HEK293 (cell line): ENCODE results near the gene ASMT.
A peak's percentile ranks its signal among the peaks of the same experiment; 100 is the strongest.

Source experiments
- GLIS1 ChIP-seq: fragments of 450-650 bp; formaldehyde crosslinking; IDR thresholded peaks from 2 replicates; pipeline ENCODE4 v1.5.1; 2016; ENCODE audit warnings: missing biosample characterization, missing genetic modification characterization
- KLF9 ChIP-seq: fragments of 450-650 bp; formaldehyde crosslinking; IDR thresholded peaks from 2 replicates; pipeline ENCODE4 v1.5.1; 2016; ENCODE audit warnings: missing biosample characterization, missing genetic modification characterization, low read depth
- PRDM1 ChIP-seq: fragments of 450-650 bp; formaldehyde crosslinking; IDR thresholded peaks from 2 replicates; pipeline ENCODE4; 2016; ENCODE audit warnings: missing biosample characterization, missing genetic modification characterization
- SALL2 ChIP-seq: fragments of 450-650 bp; formaldehyde crosslinking; IDR thresholded peaks from 2 replicates; pipeline ENCODE4 v1.5.0; 2017; ENCODE audit warnings: missing biosample characterization, mild to moderate bottlenecking, missing genetic modification characterization, borderline replicate concordance
- SETDB1 ChIP-seq: IDR thresholded peaks from one replicate; pipeline ENCODE4 v1.6.1; 2017; ENCODE audit warnings: mild to moderate bottlenecking, low read length, moderate library complexity, mixed read lengths; ENCODE audit not compliant: insufficient read length
- TCF7L2 ChIP-seq: IDR thresholded peaks from 2 replicates; pipeline ENCODE4 v1.6.1; 2011; ENCODE audit warnings: low read depth, mild to moderate bottlenecking, inconsistent platforms, low read length, moderate library complexity, borderline replicate concordance
- ZBTB8A ChIP-seq: fragments of 450-650 bp; formaldehyde crosslinking; IDR thresholded peaks from 2 replicates; pipeline ENCODE4 v1.5.1; 2016; ENCODE audit warnings: missing biosample characterization, missing genetic modification characterization
- ZNF10 ChIP-seq: fragments of 450-650 bp; formaldehyde crosslinking; IDR thresholded peaks from 2 replicates; pipeline ENCODE4 v1.5.1; 2017; ENCODE audit warnings: missing biosample characterization, missing genetic modification characterization
- ZNF214 ChIP-seq: fragments of 450-650 bp; formaldehyde crosslinking; IDR thresholded peaks from 2 replicates; pipeline ENCODE4 v1.5.1; 2017; ENCODE audit warnings: missing biosample characterization, mild to moderate bottlenecking, missing genetic modification characterization, borderline replicate concordance
- ZNF221 ChIP-seq: fragments of 450-650 bp; formaldehyde crosslinking; IDR thresholded peaks from 2 replicates; pipeline ENCODE4 v1.5.1; 2017; ENCODE audit warnings: missing biosample characterization, missing genetic modification characterization, borderline replicate concordance
- ZNF266 ChIP-seq: fragments of 450-650 bp; formaldehyde crosslinking; IDR thresholded peaks from 2 replicates; pipeline ENCODE4 v1.5.1; 2016; ENCODE audit warnings: missing biosample characterization, missing genetic modification characterization, low read depth
- ZNF341 ChIP-seq: fragments of 450-650 bp; formaldehyde crosslinking; IDR thresholded peaks from 2 replicates; pipeline ENCODE4; 2016; ENCODE audit warnings: low read depth, missing biosample characterization, missing genetic modification characterization
- ZNF350 ChIP-seq: fragments of 450-650 bp; formaldehyde crosslinking; IDR thresholded peaks from 2 replicates; pipeline ENCODE4 v1.5.0; 2017; ENCODE audit warnings: missing biosample characterization, mild to moderate bottlenecking, missing genetic modification characterization
- ZNF366 ChIP-seq: fragments of 450-650 bp; formaldehyde crosslinking; conservative IDR thresholded peaks from 2 replicates; pipeline ENCODE4 v1.5.1; 2016; ENCODE audit warnings: missing biosample characterization, missing genetic modification characterization
- ZNF426 ChIP-seq: fragments of 450-650 bp; formaldehyde crosslinking; IDR thresholded peaks from 2 replicates; pipeline ENCODE4 v1.5.1; 2017; ENCODE audit warnings: missing biosample characterization, missing genetic modification characterization, mild to moderate bottlenecking, inconsistent platforms, moderate library complexity
- ZNF548 ChIP-seq: fragments of 450-650 bp; formaldehyde crosslinking; IDR thresholded peaks from 2 replicates; pipeline ENCODE4 v1.5.1; 2016; ENCODE audit warnings: missing biosample characterization, missing genetic modification characterization
- ZNF555 ChIP-seq: fragments of 450-650 bp; formaldehyde crosslinking; conservative IDR thresholded peaks from 2 replicates; pipeline ENCODE4 v1.5.1; 2017; ENCODE audit warnings: missing biosample characterization, mild to moderate bottlenecking, missing genetic modification characterization, inconsistent platforms
- ZNF658 ChIP-seq: fragments of 450-650 bp; formaldehyde crosslinking; IDR thresholded peaks from 2 replicates; pipeline ENCODE4; 2016; ENCODE audit warnings: missing biosample characterization, missing genetic modification characterization
- ZNF677 ChIP-seq: fragments of 450-650 bp; IDR thresholded peaks from 2 replicates; pipeline ENCODE4 v1.5.0; 2018; ENCODE audit warnings: missing biosample characterization, mild to moderate bottlenecking, missing genetic modification characterization, moderate library complexity
- ZNF768 ChIP-seq: fragments of 450-650 bp; formaldehyde crosslinking; IDR thresholded peaks from 2 replicates; pipeline ENCODE4 v1.5.1; 2018; ENCODE audit warnings: missing biosample characterization, mild to moderate bottlenecking, missing genetic modification characterization
- ZNF830 ChIP-seq: fragments of 450-650 bp; IDR thresholded peaks from 2 replicates; pipeline ENCODE4 v1.5.0; 2018; ENCODE audit warnings: missing biosample characterization, missing genetic modification characterization, low read depth, mild to moderate bottlenecking, moderate library complexity
- TF ChIP-seq, protein P1 (sequence below): fragments of 450-650 bp; formaldehyde crosslinking; conservative IDR thresholded peaks from 2 replicates; pipeline ENCODE4 v1.5.1; 2016; ENCODE audit warnings: low read depth, missing biosample characterization, missing genetic modification characterization
- TF ChIP-seq, protein P2 (sequence below): fragments of 450-650 bp; formaldehyde crosslinking; IDR thresholded peaks from 2 replicates; pipeline ENCODE4; 2016; ENCODE audit warnings: missing biosample characterization, missing genetic modification characterization
- TF ChIP-seq, protein P3 (sequence below): fragments of 450-650 bp; formaldehyde crosslinking; IDR thresholded peaks from 2 replicates; pipeline ENCODE4 v1.5.1; 2016; ENCODE audit warnings: missing biosample characterization, missing genetic modification characterization
- TF ChIP-seq, protein P4 (sequence below): fragments of 450-650 bp; formaldehyde crosslinking; IDR thresholded peaks from 2 replicates; pipeline ENCODE4 v1.5.1; 2016; ENCODE audit warnings: missing biosample characterization, missing genetic modification characterization
- TF ChIP-seq, protein P5 (sequence below): fragments of 450-650 bp; formaldehyde crosslinking; IDR thresholded peaks from 2 replicates; pipeline ENCODE4 v1.5.1; 2016; ENCODE audit warnings: missing biosample characterization, missing genetic modification characterization
- TF ChIP-seq, protein P6 (sequence below): fragments of 450-650 bp; formaldehyde crosslinking; IDR thresholded peaks from 2 replicates; pipeline ENCODE4 v1.5.1; 2016; ENCODE audit warnings: missing biosample characterization, missing genetic modification characterization

ASMT gene

DNA sequence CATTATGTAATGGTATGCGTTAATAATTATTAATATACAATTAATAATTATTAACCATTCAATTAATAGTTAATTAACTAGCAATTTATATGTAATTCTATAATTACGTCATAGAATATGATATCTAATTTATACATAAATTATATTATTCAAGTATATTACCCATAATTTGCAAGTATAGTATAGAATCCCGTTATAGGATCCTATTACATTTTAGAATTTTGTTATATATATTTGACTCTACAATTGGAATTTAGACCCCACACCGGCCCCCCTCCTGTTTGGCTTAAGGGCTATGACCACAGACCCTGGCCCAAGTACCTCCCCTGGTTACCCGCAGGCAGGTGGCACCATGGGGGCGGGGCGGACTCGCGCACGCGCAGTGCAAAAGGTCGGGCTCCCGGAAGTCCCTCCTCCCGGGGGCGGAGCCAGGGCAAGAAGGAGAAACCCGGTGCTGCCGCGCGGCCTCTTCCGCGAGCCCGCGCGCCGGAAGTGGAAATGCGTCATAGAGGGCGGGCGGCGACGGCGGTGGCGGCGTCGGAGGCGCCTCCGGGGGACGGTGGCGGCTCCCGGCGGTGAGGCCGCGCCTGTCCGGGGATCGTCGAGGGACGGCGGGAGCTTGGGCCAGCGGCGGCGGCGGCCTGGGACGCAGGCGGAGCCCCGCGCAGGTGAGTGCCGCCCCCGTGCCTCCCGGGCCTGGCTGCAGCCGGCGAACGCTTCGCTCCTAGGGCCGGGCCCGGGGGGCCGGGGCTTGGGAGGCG lies 23.6 kb upstream of the ASMT start, which contains the start of gene AKAP17A (continued):
- TF ChIP-seq ZNF548 (no peak), ZNF366 (tag by site-specific recombination) (no peak), ZNF768 (tag by site-specific recombination) (no peak), ZNF266 (tag by site-specific recombination) (no peak), ZNF555 (no peak), PRDM1 (tag by site-specific recombination) (no peak), ZNF658 (tag by site-specific recombination) (no peak), ZNF677 (tag by site-specific recombination) (no peak), GLIS1 (tag by site-specific recombination) (peak; percentile 47), ZNF10 (no peak), ZNF221 (tag by site-specific recombination) (no peak), ZNF830 (tag by site-specific recombination) (no peak), KLF9 (no peak), ZNF350 (tag by site-specific recombination) (no peak), SALL2 (tag by site-specific recombination) (no peak), ZNF426 (no peak), ZNF214 (tag by site-specific recombination) (no peak), ZBTB8A (tag by site-specific recombination) (no peak), SETDB1 (no peak), ZNF341 (tag by site-specific recombination) (no peak), TCF7L2 (no peak)
- TF ChIP-seq, protein P1, sequence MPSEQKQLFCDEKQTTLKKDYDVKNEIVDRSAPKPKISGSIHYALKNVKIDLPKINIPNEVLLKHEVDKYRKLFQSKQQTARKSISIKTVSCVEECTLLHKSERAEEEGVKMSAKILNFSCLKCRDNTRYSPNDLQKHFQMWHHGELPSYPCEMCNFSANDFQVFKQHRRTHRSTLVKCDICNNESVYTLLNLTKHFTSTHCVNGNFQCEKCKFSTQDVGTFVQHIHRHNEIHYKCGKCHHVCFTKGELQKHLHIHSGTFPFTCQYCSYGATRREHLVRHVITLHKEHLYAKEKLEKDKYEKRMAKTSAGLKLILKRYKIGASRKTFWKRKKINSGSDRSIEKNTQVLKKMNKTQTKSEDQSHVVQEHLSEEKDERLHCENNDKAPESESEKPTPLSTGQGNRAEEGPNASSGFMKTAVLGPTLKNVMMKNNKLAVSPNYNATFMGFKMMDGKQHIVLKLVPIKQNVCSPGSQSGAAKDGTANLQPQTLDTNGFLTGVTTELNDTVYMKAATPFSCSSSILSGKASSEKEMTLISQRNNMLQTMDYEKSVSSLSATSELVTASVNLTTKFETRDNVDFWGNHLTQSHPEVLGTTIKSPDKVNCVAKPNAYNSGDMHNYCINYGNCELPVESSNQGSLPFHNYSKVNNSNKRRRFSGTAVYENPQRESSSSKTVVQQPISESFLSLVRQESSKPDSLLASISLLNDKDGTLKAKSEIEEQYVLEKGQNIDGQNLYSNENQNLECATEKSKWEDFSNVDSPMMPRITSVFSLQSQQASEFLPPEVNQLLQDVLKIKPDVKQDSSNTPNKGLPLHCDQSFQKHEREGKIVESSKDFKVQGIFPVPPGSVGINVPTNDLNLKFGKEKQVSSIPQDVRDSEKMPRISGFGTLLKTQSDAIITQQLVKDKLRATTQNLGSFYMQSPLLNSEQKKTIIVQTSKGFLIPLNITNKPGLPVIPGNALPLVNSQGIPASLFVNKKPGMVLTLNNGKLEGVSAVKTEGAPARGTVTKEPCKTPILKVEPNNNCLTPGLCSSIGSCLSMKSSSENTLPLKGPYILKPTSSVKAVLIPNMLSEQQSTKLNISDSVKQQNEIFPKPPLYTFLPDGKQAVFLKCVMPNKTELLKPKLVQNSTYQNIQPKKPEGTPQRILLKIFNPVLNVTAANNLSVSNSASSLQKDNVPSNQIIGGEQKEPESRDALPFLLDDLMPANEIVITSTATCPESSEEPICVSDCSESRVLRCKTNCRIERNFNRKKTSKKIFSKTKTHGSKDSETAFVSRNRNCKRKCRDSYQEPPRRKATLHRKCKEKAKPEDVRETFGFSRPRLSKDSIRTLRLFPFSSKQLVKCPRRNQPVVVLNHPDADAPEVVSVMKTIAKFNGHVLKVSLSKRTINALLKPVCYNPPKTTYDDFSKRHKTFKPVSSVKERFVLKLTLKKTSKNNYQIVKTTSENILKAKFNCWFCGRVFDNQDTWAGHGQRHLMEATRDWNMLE (tag by site-specific recombination) = peak; percentile 49; the same call in 1 of the 2 replicates
- TF ChIP-seq, protein P2, sequence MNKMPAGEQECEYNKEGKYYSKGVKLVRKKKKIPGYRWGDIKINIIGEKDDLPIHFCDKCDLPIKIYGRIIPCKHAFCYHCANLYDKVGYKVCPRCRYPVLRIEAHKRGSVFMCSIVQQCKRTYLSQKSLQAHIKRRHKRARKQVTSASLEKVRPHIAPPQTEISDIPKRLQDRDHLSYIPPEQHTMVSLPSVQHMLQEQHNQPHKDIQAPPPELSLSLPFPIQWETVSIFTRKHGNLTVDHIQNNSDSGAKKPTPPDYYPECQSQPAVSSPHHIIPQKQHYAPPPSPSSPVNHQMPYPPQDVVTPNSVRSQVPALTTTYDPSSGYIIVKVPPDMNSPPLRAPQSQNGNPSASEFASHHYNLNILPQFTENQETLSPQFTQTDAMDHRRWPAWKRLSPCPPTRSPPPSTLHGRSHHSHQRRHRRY (tag by site-specific recombination) = no peak
- TF ChIP-seq, protein P3, sequence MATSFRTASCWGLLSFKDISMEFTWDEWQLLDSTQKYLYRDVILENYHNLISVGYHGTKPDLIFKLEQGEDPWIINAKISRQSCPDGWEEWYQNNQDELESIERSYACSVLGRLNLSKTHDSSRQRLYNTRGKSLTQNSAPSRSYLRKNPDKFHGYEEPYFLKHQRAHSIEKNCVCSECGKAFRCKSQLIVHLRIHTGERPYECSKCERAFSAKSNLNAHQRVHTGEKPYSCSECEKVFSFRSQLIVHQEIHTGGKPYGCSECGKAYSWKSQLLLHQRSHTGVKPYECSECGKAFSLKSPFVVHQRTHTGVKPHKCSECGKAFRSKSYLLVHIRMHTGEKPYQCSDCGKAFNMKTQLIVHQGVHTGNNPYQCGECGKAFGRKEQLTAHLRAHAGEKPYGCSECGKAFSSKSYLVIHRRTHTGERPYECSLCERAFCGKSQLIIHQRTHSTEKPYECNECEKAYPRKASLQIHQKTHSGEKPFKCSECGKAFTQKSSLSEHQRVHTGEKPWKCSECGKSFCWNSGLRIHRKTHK (tag by site-specific recombination) = no peak
- TF ChIP-seq, protein P4, sequence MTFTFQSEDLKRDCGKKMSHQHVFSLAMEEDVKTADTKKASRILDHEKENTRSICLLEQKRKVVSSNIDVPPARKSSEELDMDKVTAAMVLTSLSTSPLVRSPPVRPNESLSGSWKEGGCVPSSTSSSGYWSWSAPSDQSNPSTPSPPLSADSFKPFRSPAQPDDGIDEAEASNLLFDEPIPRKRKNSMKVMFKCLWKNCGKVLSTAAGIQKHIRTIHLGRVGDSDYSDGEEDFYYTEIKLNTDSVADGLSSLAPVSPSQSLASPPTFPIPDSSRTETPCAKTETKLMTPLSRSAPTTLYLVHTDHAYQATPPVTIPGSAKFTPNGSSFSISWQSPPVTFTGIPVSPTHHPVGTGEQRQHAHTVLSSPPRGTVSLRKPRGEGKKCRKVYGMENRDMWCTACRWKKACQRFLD = no peak
- TF ChIP-seq, protein P5, sequence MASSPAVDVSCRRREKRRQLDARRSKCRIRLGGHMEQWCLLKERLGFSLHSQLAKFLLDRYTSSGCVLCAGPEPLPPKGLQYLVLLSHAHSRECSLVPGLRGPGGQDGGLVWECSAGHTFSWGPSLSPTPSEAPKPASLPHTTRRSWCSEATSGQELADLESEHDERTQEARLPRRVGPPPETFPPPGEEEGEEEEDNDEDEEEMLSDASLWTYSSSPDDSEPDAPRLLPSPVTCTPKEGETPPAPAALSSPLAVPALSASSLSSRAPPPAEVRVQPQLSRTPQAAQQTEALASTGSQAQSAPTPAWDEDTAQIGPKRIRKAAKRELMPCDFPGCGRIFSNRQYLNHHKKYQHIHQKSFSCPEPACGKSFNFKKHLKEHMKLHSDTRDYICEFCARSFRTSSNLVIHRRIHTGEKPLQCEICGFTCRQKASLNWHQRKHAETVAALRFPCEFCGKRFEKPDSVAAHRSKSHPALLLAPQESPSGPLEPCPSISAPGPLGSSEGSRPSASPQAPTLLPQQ (tag by site-specific recombination) = no peak
- TF ChIP-seq, protein P6, sequence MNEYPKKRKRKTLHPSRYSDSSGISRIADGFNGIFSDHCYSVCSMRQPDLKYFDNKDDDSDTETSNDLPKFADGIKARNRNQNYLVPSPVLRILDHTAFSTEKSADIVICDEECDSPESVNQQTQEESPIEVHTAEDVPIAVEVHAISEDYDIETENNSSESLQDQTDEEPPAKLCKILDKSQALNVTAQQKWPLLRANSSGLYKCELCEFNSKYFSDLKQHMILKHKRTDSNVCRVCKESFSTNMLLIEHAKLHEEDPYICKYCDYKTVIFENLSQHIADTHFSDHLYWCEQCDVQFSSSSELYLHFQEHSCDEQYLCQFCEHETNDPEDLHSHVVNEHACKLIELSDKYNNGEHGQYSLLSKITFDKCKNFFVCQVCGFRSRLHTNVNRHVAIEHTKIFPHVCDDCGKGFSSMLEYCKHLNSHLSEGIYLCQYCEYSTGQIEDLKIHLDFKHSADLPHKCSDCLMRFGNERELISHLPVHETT (tag by site-specific recombination) = no peak
